ENCODE results near the gene MAN1A1.

- no peak for TF ChIP-seq CTCF (IDR thresholded peaks at IDR 0.05; ENCODE audit: poor library complexity, severe bottlenecking)
- TF ChIP-seq POLR2AphosphoS5 (IDR thresholded peaks at IDR 0.05): no peak
- no peak for TF ChIP-seq EZH2 (IDR thresholded peaks at IDR 0.05; ENCODE audit: borderline replicate concordance, insufficient read depth, low read length, poor library complexity, severe bottlenecking)
- TF ChIP-seq SMC3 (conservative IDR thresholded peaks at IDR 0.05; ENCODE audit: poor library complexity): no peak
- TF ChIP-seq REST (IDR thresholded peaks at IDR 0.05; ENCODE audit: borderline replicate concordance): no peak
- no peak for TF ChIP-seq EP300 (conservative IDR thresholded peaks at IDR 0.05; ENCODE audit: poor library complexity, severe bottlenecking)
- TF ChIP-seq TAF1 (IDR thresholded peaks at IDR 0.05; ENCODE audit: low read depth): no peak
- TF ChIP-seq MXI1 (conservative IDR thresholded peaks at IDR 0.05; ENCODE audit: poor library complexity, severe bottlenecking): no peak
Observed at GRCh38 chr6:119326291-119327005, 23.1 kb downstream of the MAN1A1 start.

Data from neural cell (in vitro differentiated cells).